GM13977 (cell line): Measurements from ENCODE around the gene ECHS1.

Source experiments
- DNase-seq: peaks from one replicate; pipeline ENCODE4 v3.0.0; 2012; ENCODE audit warnings: low spot score
- CTCF ChIP-seq: IDR thresholded peaks from 2 replicates; pipeline ENCODE4 v1.5.1; 2012; ENCODE audit warnings: mild to moderate bottlenecking, control low read depth; ENCODE audit not compliant: insufficient read depth; ENCODE audit errors: extremely low read depth, missing control alignments
- in situ Hi-C: fragments of 300-500 bp; cut with MboI; formaldehyde crosslinking; loops from one replicate; pipeline ENCODE4 v1.12.0; 2022; ENCODE audit warnings: low sequenced_read_pairs, low pct_unique_long_range_greater_than_20kb, mixed read lengths, inconsistent platforms; ENCODE audit not compliant: unreplicated experiment

The ECHS1 gene

GRCh38 chr10:133349577-133350011 lies 23.6 kb downstream of the ECHS1 start:
- in situ Hi-C loops = no loop called here
- TF ChIP-seq CTCF = no peak
- DNase-seq = no peak

- in situ Hi-C loops = no loop called here
These were observed 24.0 kb downstream of the ECHS1 start for GRCh38 chr10:133349160-133349568.

GRCh38 chr10:133347710-133348517 lies 25.2 kb downstream of the ECHS1 start:
- TF ChIP-seq CTCF = no peak
- no peak for DNase-seq
- in situ Hi-C loops = no loop called here

More at GRCh38 chr10:133349160-133349568, 24.0 kb downstream of the ECHS1 start:
- no peak for TF ChIP-seq CTCF
- no peak for DNase-seq

- in situ Hi-C loops = no loop called here
- TF ChIP-seq CTCF = no peak
These were observed 26.7 kb downstream of the ECHS1 start for GRCh38 chr10:133346413-133346812.

GRCh38 chr10:133344236-133344635 lies 28.9 kb downstream of the ECHS1 start:
- no peak for TF ChIP-seq CTCF
- in situ Hi-C loops = no loop called here

More at GRCh38 chr10:133346413-133346812, 26.7 kb downstream of the ECHS1 start:
- DNase-seq = no peak

GRCh38 chr10:133343558-133343957 lies 29.6 kb downstream of the ECHS1 start:
- in situ Hi-C loops = no loop called here

More at GRCh38 chr10:133344236-133344635, 28.9 kb downstream of the ECHS1 start:
- no peak for DNase-seq

More at GRCh38 chr10:133343558-133343957, 29.6 kb downstream of the ECHS1 start:
- no peak for TF ChIP-seq CTCF
- DNase-seq = no peak
